ENCODE data around the gene CLEC4C.
"Not testable (repeated sequence)": the region's sequence is repeated elsewhere in the genome, so short reads cannot be mapped to it uniquely, and the experiment has no call there.

Gene CLEC4C

DNA sequence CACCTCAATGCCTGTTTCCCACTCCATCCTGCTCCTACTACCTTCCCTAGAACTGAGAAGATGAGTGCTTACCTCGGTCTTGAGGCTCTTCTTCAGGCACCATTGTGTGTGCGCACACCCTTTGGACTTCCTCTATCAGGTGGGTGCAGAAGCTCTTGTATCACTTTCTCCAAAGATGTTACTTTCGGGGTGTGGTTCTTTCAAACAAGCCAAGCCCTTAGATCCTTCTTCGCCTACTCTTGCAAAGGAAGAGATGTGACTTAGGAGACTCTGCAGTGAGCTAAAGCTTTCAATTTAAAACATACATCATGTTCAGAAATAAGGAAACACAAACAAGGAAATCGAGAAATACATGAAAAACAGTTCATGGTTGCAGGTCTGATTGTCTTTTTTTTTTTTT lies at the start of gene CLEC4C:
Gene CLEC4C (minus strand): TSS at position 130 of the 400 bp plus-strand sequence. CDS start 27 bp downstream, at position 103.
- DNase-seq = no peak

- no peak for DNase-seq
Measured at GRCh38 chr12:7793211-7793610, 46.0 kb upstream of the CLEC4C start.

DNA sequence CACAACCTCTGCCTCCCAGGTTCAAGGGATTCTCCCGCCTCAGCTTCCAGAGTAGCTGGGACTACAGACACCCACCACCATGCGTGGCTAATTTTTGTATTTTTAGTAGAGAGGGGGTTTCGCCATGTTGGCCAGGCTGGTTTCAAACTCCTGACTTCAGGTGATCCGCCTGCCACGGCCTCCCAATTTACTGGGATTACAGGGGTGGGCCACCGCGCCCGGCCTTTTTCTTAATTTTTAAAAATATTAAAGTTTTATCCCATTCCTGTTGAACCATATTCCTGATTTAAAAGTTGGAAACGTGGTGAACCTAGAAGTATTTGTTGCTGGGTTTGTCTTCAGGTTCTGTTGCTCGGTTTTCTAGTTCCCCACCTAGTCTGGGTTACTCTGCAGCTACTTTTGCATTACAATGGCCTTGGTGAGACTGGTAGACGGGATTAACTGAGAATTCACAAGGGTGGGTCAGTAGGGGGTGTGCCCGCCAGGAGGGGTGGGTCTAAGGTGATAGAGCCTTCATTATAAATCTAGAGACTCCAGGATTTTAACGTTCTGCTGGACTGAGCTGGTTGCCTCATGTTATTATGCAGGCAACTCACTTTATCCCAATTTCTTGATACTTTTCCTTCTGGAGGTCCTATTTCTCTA lies 41.8 kb upstream of the CLEC4C start, which contains the start of gene NANOG:
Gene NANOG (plus strand): TSS at position 519 of the 645 bp plus-strand sequence. CDS start 213 bp downstream, outside the sequence.
- DNase-seq = not testable (repeated sequence)

GRCh38 chr12:7788294-7788660 lies 41.1 kb upstream of the CLEC4C start:
- no peak for DNase-seq

DNA sequence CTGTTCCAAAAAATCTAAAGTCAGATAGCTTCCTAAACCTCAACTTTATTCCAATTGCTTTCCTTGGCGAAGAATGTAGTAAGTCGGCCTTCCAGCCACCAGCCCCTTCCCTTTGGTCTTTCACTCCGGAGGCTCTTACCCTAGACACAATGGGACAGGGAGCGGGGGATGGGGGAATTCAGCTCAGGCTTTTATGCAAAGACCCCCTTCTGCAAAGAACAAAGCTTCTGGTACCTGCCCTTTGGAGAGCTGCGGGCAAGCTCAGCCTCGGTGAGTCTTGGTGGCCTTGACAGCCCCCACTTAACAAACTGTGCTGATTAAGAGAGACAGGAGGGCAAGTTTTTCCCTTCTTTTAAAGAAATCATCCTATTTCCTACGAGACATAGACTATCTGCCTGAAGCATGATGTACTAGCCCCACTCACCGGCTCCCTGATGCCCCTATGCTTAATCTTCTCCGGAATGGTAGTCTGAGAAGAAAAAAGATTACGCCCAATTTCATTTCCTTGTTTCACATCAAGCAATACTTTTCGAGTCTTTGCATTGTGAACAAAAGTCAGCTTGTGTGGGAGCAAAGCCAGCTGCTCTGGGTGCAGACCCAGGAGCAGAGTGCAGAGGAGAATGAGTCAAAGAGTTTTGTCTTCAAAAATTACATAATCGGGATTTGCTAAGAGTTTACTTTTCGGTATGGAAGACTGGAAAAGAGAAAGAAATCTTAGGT lies 40.6 kb upstream of the CLEC4C start:
- no peak for DNase-seq

- DNase-seq = no peak
Measured at GRCh38 chr12:7784701-7785100, 37.5 kb upstream of the CLEC4C start.

DNA sequence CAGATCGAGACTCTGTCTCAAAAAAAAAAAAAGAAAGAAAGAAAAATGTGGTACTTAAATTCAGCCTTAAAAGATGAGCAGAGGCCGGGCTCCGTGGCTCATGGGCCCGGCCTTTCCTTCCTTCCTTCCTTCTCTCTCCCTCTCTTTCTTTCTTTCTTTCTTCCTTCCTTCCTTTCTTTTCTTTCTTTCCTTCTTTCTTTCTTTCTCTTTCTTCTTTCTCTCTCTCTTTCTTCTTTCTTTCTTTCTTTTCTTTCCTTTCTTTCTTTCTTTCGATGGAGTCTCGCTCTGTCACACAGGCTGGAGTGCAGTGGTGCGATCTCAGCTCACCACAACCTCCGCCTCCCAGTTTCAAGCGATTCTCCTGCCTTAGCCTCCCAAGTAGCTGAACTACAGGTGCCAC lies 36.3 kb upstream of the CLEC4C start:
- not testable (repeated sequence) for DNase-seq

- no peak for DNase-seq
Measured at GRCh38 chr12:7782055-7782454, 34.9 kb upstream of the CLEC4C start.

DNA sequence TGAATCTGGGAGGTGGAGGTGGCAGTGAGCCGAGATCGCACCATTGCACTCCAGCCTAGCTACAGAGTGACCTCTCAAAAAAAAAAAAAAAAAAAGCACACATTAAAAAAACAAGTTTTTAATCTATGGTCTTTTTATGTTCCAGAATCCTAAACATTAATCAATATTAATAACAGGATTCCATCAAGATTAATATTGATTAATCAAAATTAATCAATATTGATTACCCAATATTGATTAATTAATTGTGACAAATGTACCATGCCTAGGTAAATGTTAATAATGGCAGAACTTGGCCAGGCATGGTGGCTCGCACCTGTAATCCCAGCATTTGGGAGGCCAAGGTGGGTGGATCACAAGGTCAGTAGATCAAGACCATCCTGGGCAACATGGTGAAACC lies 34.1 kb upstream of the CLEC4C start:
- DNase-seq = no peak

DNA sequence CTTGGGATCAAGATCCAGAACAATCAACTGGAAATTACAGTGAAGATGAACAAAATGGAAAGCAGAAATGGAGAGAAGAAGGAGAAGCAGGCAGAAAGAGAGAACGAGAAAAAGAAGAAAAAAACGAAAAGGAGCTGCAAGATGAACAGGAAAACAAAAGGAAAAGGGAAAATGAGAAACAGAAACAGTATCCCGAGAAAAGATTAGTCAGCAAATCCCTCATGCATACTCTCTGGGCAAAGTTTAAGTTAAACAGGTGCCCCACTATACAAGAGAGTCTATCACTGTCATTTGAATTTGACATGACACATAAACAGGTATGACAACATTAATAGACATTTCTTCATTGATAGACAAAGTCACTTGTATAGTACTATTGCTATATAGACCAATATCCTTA lies 22.8 kb upstream of the CLEC4C start:
- no peak for DNase-seq

DNA sequence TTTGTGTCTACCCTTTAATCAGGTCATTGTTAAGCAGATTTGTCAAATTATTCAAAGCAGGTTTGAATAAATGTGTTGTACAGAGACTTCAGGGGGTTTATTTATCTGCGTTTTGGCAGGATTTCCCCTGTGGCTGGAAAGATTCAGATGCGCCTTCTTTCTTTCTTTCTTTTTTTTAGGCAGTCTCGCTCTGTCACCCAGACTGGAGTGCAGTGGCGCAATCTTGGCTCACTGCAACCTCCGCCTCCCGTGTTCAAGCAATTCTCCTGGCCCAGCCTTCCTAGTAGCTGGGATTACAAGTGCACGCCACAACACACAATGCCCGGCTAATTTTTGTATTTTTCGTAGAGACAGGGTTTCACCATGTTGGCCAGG lies 11.6 kb upstream of the CLEC4C start:
- DNase-seq = no peak

DNA sequence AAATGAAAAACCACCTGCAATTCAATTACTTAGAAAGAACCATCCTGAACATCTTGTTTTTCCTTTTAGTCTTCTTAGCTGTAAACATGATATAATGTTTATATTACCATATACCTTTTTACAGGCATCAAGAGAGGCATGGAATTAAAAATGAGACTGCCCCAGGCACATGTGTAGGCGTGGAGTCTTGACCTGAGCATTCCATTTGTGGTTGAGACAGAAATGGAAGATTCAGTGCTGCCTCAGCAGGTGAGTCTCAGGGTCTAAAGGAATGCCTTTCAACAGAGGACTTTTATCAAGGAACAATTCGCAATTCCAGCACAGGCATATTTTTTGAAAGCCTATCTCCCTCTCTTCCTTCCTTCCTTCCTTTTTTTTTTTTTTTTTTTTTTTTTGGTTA lies 9.8 kb upstream of the CLEC4C start:
- DNase-seq = no peak

- not testable (repeated sequence) for DNase-seq
Measured at GRCh38 chr12:7755668-7756067, 8.5 kb upstream of the CLEC4C start.

- not testable (repeated sequence) for DNase-seq
Measured at GRCh38 chr12:7751941-7752922, 5.1 kb upstream of the CLEC4C start.

- DNase-seq = no peak
Measured at GRCh38 chr12:7751394-7751793, 4.2 kb upstream of the CLEC4C start.

- no peak for DNase-seq
Measured at GRCh38 chr12:7750350-7750749, 3.2 kb upstream of the CLEC4C start.

DNA sequence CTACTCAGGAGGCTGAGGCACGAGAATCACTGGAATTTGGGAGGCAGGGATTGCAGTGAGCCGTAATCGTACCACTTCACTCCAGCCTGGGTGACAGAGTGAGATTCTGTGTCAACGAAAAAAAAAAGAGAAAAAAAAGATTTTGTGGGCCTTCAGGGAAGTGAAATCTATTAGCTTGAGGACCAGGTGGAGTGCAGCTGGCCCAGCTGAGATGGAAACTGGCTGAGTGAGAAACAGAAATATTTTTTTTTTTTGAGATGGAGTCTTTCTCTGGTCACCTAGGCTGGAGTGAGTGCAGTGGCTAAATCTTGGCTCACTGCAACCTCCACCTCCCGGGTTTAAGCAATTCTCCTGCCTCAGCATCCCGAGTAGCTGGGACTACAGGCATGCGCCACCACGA lies 2.3 kb upstream of the CLEC4C start:
- DNase-seq = no peak

DNA sequence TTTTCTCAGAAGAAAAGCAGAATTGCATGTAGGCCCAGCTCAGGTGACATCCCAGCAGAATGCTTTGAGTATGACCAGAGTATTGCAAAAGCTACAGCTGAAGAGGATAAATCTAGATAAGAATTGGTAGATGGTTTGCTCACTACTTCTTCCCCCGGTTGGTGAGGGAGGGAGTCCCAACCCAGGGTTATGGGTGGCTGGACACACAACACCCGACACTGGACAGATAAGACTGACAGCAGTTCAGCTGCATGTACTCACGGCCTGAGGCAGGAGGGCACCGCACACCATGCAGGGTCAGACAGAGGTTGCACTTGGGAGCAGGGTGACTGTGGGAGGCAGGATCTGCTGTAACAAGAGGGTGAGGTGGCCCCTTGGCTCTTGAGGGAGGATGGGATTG lies 1.7 kb upstream of the CLEC4C start:
- no peak for DNase-seq

DNA sequence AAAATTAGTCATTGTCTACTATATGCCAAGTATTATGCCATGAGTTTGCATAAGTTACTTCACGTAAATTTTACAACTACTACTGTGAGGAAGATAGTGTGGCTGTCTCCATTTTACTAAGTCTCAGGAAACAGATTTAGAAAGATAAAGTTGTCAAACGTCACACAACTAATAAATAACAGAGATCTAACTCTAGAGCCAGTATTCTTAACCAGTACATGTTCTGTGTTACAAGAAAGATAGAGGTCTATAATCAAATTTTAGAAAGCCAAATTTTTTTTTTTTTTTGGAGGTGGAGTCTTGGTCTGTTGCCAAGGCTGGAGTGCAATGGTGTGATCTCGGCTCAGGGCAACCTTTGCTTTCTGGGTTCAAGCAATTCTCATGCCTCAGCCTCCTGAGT lies 14.2 kb downstream of the CLEC4C start:
- no peak for DNase-seq

- no peak for DNase-seq
Measured at GRCh38 chr12:7731486-7731885, 15.7 kb downstream of the CLEC4C start.

GRCh38 chr12:7730984-7731383 lies 16.2 kb downstream of the CLEC4C start:
- not testable (repeated sequence) for DNase-seq

- DNase-seq = no peak
Measured at GRCh38 chr12:7729746-7730145, 17.4 kb downstream of the CLEC4C start.

DNA sequence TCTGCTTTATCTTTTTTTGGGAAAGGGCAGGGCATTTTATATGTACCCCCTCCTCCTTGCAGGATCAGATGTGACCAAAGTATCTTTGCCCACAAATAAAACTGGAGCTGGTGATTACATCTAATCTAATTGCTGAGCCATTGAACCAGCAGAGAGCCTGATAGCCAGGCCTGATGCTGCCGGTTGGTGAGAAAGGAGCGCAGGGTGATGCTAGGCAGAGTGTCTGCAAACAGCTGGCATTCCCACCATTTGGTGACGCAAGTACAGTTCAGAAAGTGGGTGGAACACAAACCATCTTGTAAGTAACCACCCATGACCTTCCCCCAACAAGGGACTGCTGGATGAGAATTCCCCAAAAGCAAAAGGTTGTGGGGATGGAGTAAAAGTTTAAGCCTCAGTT lies 23.2 kb downstream of the CLEC4C start:
- DNase-seq = no peak
